ENCODE results near the gene PRTG. TPM values are rescaled to one million over a fixed set of nuclear protein-coding genes. Genes with fewer than 3 reads are reported as not detected.

The PRTG gene
- total and polyA plus RNA-seq, 12 donors, result 0.29 to 1.9 (median 0.86) TPM

DNA sequence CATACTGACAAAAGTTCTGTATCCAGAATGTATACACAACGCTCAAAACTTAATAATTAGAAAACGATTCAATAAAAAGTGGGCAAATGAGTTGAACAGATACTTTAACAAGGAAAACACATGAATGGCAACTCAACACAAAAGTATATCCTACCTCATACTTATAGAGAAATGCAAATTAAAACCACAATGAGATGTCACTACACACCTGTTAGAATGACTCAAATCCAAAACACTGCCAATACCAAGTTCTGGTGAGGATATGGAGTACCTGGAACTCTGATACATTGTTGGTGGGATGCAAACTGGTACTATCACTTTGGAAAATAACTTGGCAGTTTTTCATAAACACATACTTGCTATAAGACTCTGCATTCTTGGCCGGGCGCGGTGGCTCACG is 42.1 kb downstream of the PRTG start:
- no peaks in the 10 kb centered on the region for H3K27me3 ChIP-seq
- H3K27ac ChIP-seq, result no peak overlapping the region
- DNase-seq, result no peak
- intact Hi-C loops (cut with DNase I), result no loop called here
- H3K9me3 ChIP-seq, result no peaks in the 10 kb centered on the region
- TF ChIP-seq, protein P1, sequence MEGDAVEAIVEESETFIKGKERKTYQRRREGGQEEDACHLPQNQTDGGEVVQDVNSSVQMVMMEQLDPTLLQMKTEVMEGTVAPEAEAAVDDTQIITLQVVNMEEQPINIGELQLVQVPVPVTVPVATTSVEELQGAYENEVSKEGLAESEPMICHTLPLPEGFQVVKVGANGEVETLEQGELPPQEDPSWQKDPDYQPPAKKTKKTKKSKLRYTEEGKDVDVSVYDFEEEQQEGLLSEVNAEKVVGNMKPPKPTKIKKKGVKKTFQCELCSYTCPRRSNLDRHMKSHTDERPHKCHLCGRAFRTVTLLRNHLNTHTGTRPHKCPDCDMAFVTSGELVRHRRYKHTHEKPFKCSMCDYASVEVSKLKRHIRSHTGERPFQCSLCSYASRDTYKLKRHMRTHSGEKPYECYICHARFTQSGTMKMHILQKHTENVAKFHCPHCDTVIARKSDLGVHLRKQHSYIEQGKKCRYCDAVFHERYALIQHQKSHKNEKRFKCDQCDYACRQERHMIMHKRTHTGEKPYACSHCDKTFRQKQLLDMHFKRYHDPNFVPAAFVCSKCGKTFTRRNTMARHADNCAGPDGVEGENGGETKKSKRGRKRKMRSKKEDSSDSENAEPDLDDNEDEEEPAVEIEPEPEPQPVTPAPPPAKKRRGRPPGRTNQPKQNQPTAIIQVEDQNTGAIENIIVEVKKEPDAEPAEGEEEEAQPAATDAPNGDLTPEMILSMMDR (IDR thresholded peaks at IDR 0.05), result no peak
- no peaks in the 10 kb centered on the region for H3K4me1 ChIP-seq
- H3K36me3 ChIP-seq, result no peaks in the 10 kb centered on the region
- WGBS, 2 donors, result 97 to 98% methylated on average over 6 of the region's 6 CpGs
- H3K4me3 ChIP-seq, result no peak overlapping the region
- ATAC-seq, result no peak

DNA sequence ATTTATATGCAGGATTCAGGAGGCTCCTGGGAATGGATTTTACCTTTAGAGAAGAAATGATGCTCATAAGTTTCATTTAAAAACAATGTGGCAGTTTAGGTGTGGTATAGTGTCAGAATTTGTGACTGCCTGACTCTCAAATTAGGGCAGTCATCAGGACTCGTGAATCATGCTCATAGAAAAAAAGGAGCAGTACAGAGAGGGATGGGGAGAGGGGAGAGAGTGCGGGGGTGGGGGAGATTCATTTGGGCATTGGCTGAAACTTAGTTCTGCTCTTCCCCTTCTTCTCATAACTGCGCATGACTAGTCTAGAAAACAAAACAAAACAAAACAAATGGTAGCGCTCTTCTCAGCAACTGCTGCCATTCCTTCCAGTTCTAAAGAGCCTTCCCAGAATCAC is 44.3 kb downstream of the PRTG start:
- no peaks in the 10 kb centered on the region for H3K27me3 ChIP-seq
- intact Hi-C loops (cut with DNase I), result no loop called here
- 85 to 96% methylated on average over 4 of the region's 4 CpGs for WGBS, 2 donors
- ATAC-seq, result no peak
- no peak overlapping the region for H3K27ac ChIP-seq
- TF ChIP-seq, protein P1 (IDR thresholded peaks at IDR 0.05), result no peak
- no peak for DNase-seq
- no peaks in the 10 kb centered on the region for H3K4me1 ChIP-seq
- H3K36me3 ChIP-seq, result no peaks in the 10 kb centered on the region
- no peaks in the 10 kb centered on the region for H3K9me3 ChIP-seq
- H3K4me3 ChIP-seq, result no peak overlapping the region

DNA sequence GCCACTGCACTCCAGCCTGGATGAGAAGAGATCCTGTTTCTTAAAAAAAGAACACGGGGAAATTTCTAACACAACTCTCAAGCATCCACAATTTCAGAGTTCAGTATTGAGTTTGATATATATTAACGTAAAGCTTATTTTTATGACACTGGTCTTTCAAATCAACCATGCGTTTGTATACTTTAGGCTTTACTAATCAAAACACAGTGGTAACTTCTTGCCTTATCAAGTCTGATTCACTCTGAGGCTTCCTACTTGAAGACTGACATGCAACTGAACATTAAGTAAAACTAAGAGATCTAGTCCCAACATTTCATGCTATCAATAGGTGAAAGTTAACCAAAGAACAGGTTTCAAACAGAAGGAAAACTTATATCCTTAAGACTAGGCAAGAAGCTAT is 46.7 kb downstream of the PRTG start:
- H3K36me3 ChIP-seq, result no peaks in the 10 kb centered on the region

DNA sequence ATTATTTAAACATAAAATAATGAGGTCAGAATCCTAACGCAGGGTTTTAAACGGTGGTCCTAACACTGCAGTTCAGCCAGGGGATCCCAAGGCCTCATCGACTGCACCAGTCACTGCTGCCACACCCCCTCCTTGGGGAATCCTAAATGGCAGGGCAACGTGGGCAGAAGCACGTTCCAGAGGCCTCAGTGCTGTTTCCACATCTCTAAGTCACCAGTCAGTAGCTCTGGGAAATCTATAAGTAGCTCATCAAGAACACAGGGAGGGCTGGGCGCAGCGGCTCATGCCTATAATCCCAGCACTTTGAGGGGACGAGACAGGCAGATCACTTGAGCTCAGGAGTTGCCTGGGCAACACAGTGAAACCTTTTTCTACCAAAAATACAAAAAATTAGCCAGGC is 47.5 kb downstream of the PRTG start:
- 63 to 66% methylated on average over 8 of the region's 8 CpGs for WGBS, 2 donors
- no peak for ATAC-seq
- intact Hi-C loops (cut with DNase I), result no loop called here

More for the DNA sequence above, 46.7 kb downstream of the PRTG start:
- no peak for DNase-seq
- no peaks in the 10 kb centered on the region for H3K27me3 ChIP-seq
- ATAC-seq, result no peak
- intact Hi-C loops (cut with DNase I), result no loop called here
- TF ChIP-seq, protein P1 (IDR thresholded peaks at IDR 0.05), result no peak
- no peak overlapping the region for H3K4me3 ChIP-seq
- H3K9me3 ChIP-seq, result no peaks in the 10 kb centered on the region
- no peak overlapping the region for H3K27ac ChIP-seq
- WGBS, 2 donors, result 89 to 93% methylated on average over 3 of the region's 3 CpGs
- H3K4me1 ChIP-seq, result no peaks in the 10 kb centered on the region

More for the DNA sequence above, 47.5 kb downstream of the PRTG start:
- Histone ChIP-seq H3K9me3 (no peaks in the 10 kb centered on the region), H3K4me1 (no peaks in the 10 kb centered on the region), H3K4me3 (no peak overlapping the region), H3K27me3 (no peaks in the 10 kb centered on the region), H3K36me3 (no peaks in the 10 kb centered on the region), H3K27ac (no peak overlapping the region)
- DNase-seq, result no peak
- TF ChIP-seq, protein P1 (IDR thresholded peaks at IDR 0.05), result no peak
